Putamen (tissue), 1 donor: ENCODE data around the gene KIAA1210.

Source experiments
- DNase-seq: peaks from one replicate; pipeline ENCODE4 v3.0.0-alpha.2; 2016; ENCODE audit warnings: low spot score

Gene KIAA1210

GRCh38 chrX:119093991-119094735 is 33.4 kb downstream of the KIAA1210 start:
- no peak for DNase-seq

GRCh38 chrX:119090627-119091026 is 37.0 kb downstream of the KIAA1210 start:
- no peak for DNase-seq

GRCh38 chrX:119089619-119090018 is 38.0 kb downstream of the KIAA1210 start:
- no peak for DNase-seq

- no peak for DNase-seq
Measured at GRCh38 chrX:119087121-119087520, 40.5 kb downstream of the KIAA1210 start.

GRCh38 chrX:119084766-119085165 is 42.8 kb downstream of the KIAA1210 start:
- DNase-seq: no peak

- no peak for DNase-seq
Measured at GRCh38 chrX:119082278-119082677, 45.3 kb downstream of the KIAA1210 start.

GRCh38 chrX:119075270-119076025 is 52.2 kb downstream of the KIAA1210 start:
- no peak for DNase-seq

GRCh38 chrX:119073911-119074310 is 53.7 kb downstream of the KIAA1210 start:
- no peak for DNase-seq

GRCh38 chrX:119073200-119073905 is 54.3 kb downstream of the KIAA1210 start:
- no peak for DNase-seq

GRCh38 chrX:119072744-119073143 is 54.9 kb downstream of the KIAA1210 start, which contains the start of gene CT47C1:
TSS of gene CT47C1 (plus strand) at chrX:119072993. CDS start at chrX:119073226, 233 bp downstream.
- DNase-seq: no peak

- DNase-seq: no peak
Measured at GRCh38 chrX:119071381-119071780, 56.2 kb downstream of the KIAA1210 start.

- no peak for DNase-seq
Measured at GRCh38 chrX:119069762-119070161, 57.9 kb downstream of the KIAA1210 start.

GRCh38 chrX:119069128-119069527 is 58.5 kb downstream of the KIAA1210 start:
- no peak for DNase-seq

GRCh38 chrX:119067023-119067739 is 60.4 kb downstream of the KIAA1210 start:
- peak; percentile 36 for DNase-seq

- DNase-seq: no peak
Measured at GRCh38 chrX:119063428-119063827, 64.2 kb downstream of the KIAA1210 start.

GRCh38 chrX:119062750-119063374 is 64.8 kb downstream of the KIAA1210 start:
- DNase-seq: no peak

- no peak for DNase-seq
Measured at GRCh38 chrX:119055687-119056086, 71.9 kb downstream of the KIAA1210 start.

- DNase-seq: no peak
Measured at GRCh38 chrX:119045884-119046283, 81.7 kb downstream of the KIAA1210 start.

- no peak for DNase-seq
Measured at GRCh38 chrX:119042996-119043395, 84.6 kb downstream of the KIAA1210 start.

- DNase-seq: no peak
Measured at GRCh38 chrX:119042040-119042439, 85.6 kb downstream of the KIAA1210 start.

GRCh38 chrX:119041175-119041574 is 86.4 kb downstream of the KIAA1210 start:
- DNase-seq: no peak

- DNase-seq: no peak
Measured at GRCh38 chrX:119040432-119040831, 87.2 kb downstream of the KIAA1210 start.
